VCaP (cell line): ENCODE data around the gene KIF18A.

Experiments
- H3K27ac ChIP-seq: fragments of 450-650 bp; 2 replicates; pipeline ENCODE4 v1.5.1; 2017
- TF ChIP-seq, protein P1 (sequence below): fragments of 450-650 bp; conservative IDR thresholded peaks from 2 replicates; pipeline ENCODE4 v1.5.1; 2017; ENCODE audit warnings: mild to moderate bottlenecking, moderate library complexity

The KIF18A gene

DNA sequence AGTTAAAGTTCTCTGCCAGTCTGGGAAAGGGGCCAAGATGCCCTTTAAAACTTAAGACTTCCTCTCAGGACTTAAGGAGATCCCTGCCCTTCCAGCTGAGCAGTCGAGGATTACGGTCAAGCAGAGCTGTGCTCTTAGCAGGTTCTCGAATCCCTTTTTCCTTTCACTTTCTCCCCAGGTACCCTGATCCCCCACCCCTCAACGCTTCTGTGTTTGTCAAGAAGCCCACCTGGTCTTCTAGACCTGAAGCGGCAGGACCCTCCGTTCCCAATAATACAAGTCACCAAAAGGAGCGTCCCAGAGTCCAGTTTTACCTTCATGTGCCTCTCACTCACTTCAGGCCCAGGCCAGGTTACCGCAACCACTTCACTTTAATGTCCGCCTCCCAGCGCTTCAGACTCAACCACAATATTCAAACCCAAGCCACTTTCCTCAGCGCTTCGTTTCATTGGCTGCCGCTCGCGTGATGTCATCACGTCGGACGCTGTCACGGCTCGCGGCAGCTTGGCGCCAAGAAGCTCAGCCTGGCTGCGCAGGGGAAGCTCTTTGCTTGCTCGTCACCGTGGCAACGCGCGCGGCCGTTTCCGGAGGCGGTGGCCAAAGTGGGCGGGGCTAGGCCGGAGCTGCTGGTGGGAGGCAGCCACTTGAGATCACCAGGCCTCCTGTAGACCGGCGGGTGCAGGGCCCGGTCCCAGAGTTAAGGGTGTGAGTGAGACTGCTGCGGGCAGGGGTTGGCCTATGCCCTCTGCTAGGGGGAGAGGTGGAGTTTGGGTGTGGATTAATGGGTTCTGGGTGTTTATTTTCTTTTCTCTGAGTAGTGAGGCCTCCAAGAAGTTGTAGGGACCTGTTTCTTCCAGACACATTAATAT is at the start of gene KIF18A, which contains the start of gene METTL15:
KIF18A (minus strand) TSS at position 407 of the 869 bp plus-strand sequence. CDS start 10,209 bp downstream, outside the sequence.
METTL15 (plus strand) TSS at position 639 of the 869 bp plus-strand sequence. CDS start 4,947 bp downstream, outside the sequence.
- TF ChIP-seq, protein P1, sequence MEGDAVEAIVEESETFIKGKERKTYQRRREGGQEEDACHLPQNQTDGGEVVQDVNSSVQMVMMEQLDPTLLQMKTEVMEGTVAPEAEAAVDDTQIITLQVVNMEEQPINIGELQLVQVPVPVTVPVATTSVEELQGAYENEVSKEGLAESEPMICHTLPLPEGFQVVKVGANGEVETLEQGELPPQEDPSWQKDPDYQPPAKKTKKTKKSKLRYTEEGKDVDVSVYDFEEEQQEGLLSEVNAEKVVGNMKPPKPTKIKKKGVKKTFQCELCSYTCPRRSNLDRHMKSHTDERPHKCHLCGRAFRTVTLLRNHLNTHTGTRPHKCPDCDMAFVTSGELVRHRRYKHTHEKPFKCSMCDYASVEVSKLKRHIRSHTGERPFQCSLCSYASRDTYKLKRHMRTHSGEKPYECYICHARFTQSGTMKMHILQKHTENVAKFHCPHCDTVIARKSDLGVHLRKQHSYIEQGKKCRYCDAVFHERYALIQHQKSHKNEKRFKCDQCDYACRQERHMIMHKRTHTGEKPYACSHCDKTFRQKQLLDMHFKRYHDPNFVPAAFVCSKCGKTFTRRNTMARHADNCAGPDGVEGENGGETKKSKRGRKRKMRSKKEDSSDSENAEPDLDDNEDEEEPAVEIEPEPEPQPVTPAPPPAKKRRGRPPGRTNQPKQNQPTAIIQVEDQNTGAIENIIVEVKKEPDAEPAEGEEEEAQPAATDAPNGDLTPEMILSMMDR = no peak
- peak within 1 kb of the TSS; percentile 85 for H3K27ac ChIP-seq

DNA sequence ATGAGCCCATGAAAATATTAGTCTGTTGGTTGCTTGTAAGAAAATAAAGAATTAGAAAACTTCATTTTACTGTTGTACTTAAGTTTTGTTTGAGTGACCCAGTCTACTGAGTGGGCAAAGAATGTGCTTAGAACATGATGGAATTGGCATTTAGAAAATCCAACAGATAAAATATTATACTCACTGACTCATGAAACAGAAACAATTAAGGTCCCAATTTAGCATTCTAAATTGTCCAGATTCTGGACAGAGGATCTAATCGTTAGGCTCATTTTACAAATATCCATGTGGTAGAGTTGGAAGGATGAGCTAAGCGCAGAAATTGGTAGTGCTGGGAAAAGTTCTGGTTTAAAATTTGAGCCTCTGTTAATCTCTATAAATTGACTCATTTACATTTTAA is 45.6 kb upstream of the KIF18A start:
- TF ChIP-seq, protein P1 = no peak
- no peak overlapping the region for H3K27ac ChIP-seq

DNA sequence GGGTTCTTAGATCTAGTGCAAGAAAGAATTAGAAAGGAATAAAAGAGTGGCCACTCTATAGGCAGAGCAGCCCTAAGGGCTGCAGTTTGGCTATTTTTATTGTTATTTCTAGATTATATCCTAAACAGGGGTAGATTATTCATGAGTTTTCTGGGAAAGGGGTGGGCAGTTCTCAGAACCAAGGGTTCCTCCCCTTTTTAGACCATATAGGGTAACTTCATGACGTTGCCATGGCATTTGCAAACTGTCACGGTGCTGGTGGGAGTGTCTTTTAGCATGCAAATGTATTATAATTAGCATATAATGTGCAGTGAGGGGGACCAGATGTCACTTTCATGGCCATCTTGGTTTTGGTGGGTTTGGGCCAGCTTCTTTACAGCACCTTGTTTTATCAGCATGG is 44.8 kb upstream of the KIF18A start:
- H3K27ac ChIP-seq = no peak overlapping the region
- TF ChIP-seq, protein P1 = no peak

DNA sequence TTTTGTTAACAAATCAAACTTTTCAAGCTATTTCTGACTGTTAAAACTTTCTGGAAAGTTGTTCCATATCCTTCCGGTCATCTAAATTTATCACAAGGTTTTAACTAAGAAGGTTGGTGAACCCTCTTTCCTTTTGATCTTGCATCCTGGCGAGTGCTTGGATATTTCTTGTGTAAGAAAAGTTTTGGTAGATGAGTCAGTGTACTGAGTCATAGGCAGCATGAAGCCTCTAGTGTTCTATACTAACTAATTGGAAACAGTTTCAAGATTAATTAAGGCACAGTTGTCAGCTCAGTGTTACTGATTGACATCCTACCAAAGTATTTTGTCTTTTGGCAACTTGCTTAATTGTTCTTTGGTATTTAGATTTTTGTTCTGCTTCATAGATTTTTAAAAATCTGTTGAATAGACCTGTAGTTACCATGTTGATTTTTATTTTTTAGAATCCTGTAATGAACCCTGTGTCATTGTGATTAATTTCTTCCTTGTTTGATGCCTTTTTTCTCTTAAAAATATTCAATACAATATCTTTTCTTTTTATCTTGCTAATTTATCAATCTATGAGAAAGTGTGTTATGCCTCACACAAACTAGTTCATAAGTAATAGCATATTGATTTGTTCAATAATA is 38.3 kb upstream of the KIF18A start:
- H3K27ac ChIP-seq = no peak overlapping the region
- TF ChIP-seq, protein P1 = no peak

DNA sequence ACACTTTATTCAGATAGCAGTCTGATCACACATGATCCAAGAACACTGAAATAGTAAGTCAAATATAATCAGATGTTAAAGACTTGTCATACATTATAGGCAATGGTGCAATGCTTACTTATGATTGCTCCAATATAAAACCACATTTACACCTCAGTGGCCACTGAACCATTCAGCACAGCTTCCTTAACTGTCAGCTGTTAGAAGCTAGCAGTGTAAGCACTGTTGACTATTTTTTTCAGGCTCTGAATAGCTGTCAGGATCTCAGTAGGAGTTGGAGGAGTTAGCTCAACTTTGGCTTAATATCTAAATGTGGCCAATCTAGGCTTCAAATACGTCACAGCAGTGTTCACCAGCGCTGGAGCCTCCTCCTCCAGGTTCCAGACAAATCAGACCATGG is 36.9 kb upstream of the KIF18A start:
- TF ChIP-seq, protein P1 = no peak
- H3K27ac ChIP-seq = no peak overlapping the region; the same call in 1 of the 2 replicates

DNA sequence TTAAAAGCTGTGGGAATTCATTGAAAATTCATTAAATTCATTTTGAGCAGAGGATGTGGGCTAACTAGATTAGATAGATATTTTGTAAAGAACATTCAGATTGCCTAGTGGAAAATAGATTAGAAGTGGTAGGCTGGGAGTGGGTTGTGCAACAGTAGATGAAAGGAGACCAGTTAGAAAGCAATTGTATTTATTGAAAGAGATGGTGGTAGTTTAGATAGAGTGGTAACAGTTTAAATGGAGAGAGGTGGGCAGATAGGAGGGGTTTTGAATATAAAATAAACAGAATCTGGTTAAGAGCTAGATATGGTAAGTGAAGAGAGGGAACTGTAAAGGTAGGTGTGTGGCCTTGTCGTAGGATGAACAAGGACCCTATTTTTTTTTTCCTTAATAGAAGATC is 34.8 kb upstream of the KIF18A start:
- H3K27ac ChIP-seq = no peak overlapping the region
- TF ChIP-seq, protein P1 = no peak

DNA sequence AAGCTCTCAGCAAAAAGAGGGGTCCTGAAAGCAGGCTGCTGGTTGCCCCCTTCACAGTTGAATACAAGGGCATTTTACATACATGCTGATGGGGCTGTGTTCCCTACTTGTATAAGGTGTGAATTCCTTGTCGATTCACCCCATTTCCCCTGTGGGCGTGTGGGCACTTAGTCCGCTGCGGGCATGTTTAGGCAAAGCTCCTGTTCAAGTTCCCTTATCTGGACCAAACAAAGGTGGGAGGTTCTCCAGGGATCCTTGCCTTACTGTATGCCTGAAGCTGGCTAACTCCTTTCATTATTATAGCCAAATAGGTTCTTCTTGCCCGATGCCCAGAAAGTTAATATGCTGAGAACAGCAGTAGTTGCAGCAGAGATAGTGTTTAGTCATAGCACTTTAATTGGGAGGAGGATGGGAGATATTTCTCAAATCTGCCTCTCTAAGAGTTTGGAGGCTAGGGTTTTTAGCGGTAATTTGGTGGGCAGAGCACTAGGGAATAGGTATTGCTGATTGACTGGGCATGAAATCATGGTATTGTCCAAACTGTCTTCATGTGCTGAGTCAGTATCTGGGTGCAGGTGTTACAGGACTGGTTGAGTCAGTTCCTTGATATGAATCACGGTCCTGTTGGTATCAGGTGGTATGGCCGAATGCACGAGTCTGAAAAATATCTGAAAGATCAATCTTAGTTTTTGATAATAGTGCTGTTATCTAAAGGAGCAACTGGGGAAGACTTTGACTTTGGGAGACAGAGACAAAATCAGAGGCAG is 32.9 kb upstream of the KIF18A start:
- TF ChIP-seq, protein P1 = no peak
- H3K27ac ChIP-seq = no peak overlapping the region
